Measurements from ENCODE around the gene FGFBP1. TPM values are rescaled to one million over a fixed set of nuclear protein-coding genes. Genes with fewer than 3 reads are reported as not detected.
A peak's percentile ranks its signal among the peaks of the same experiment; 100 is the strongest.

FGFBP1 gene
- total and polyA plus RNA-seq, 2 of the 4 experiments (the other 2 are of a cell fraction) = under 0.01 TPM; not detected in 1

DNA sequence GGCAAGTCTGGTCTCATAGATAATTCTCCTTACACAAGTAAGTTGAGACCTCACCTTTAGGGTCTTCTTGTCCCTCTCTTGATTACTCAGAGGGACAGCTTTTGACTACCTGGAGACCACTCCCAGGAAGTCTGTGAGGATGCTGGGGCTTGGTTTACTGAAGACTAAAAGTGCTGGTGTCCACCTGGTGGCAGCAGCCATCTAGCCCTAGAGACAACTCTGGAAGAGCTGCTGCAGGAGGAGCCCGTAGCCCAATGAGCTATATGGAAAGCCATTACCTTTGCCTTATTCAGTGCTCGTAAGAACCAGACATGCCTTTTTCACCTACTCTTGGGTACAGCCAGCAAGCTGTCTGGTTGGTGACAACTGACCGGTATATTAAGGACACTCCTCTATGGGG lies 17.1 kb upstream of the FGFBP1 start:
- POLR2A ChIA-PET (ENCODE audit: unreplicated experiment) = interaction anchor here (0.9 kb wide), 1 partner anchor 147 kb away, joined by 3 read pairs; no protein-coding TSS in a partner anchor
- in situ Hi-C loops (cut with MboI; ENCODE audit: low sequenced_read_pairs) = loop anchor here (5.0 kb wide), 2 partner anchors 68 to 148 kb away; no protein-coding TSS in a partner anchor

More for the DNA sequence above, 17.1 kb upstream of the FGFBP1 start:
- Histone ChIP-seq H3K9me3 (ENCODE audit: control insufficient read depth, insufficient read depth, low read length) (no peaks in the 10 kb centered on the region), H3K27ac (ENCODE audit: insufficient read depth, low read length) (no peak overlapping the region), H4K91ac (ENCODE audit: insufficient read depth, low read depth, low read length) (no peak overlapping the region), H3K4me1 (ENCODE audit: control insufficient read depth, insufficient read depth, low read length) (no peaks in the 10 kb centered on the region), H3K27me3 (ENCODE audit: control insufficient read depth, insufficient read depth, low read length) (peaks cover 9% of the 10 kb centered on the region), H3K9ac (ENCODE audit: low read depth, low read length) (no peak overlapping the region), H3K9me1 (ENCODE audit: insufficient read depth, low read length) (no peaks in the 10 kb centered on the region), H3K18ac (ENCODE audit: low read depth, low read length) (no peak overlapping the region), H4K5ac (ENCODE audit: low read depth, low read length) (no peak overlapping the region), H2AK9ac (replicated peaks; ENCODE audit: low read depth, low read length, poor library complexity) (no peak overlapping the region), H3K4ac (ENCODE audit: low read depth, low read length) (no peak overlapping the region), H2AFZ (replicated peaks; ENCODE audit: low read length, poor library complexity) (no peak overlapping the region), H3K36me3 (ENCODE audit: control insufficient read depth, insufficient read depth, low read length) (no peaks in the 10 kb centered on the region), H4K8ac (ENCODE audit: low read depth in 2 of 2, low read length in 2 of 2) (no peak overlapping the region), H3K79me1 (ENCODE audit: low read depth in 1 of 2, low read length in 2 of 2) (no peaks in the 10 kb centered on the region), H2AK5ac (ENCODE audit: low read depth, low read length) (no peak overlapping the region), H2BK120ac (ENCODE audit: low read depth, low read length) (no peak overlapping the region), H2BK20ac (ENCODE audit: low read depth, low read length) (no peak overlapping the region), H3K4me2 (ENCODE audit: low read depth, low read length) (no peak overlapping the region), H3K56ac (ENCODE audit: extremely low read depth, insufficient read depth, low read length) (no peak overlapping the region), H2BK5ac (ENCODE audit: low read depth, low read length, poor library complexity, severe bottlenecking) (no peak overlapping the region), H3K14ac (replicated peaks; ENCODE audit: low read depth, low read length) (no peak overlapping the region), H4K20me1 (ENCODE audit: insufficient read depth, low read length) (no peaks in the 10 kb centered on the region), H2BK15ac (ENCODE audit: low read depth, low read length) (no peak overlapping the region), H3K23ac (ENCODE audit: low read depth, low read length) (no peak overlapping the region), H3K4me3 (ENCODE audit: insufficient read depth, low read depth, low read length) (no peak overlapping the region)
- dilution Hi-C loops (cut with HindIII; ENCODE audit: low sequenced_read_pairs, unreplicated experiment) (no loop called here), intact Hi-C loops (cut with micrococcal nuclease) (loop anchor here (1.0 kb wide), 3 partner anchors 73 to 476 kb away; no protein-coding TSS in a partner anchor)
- TF ChIP-seq, protein P1, sequence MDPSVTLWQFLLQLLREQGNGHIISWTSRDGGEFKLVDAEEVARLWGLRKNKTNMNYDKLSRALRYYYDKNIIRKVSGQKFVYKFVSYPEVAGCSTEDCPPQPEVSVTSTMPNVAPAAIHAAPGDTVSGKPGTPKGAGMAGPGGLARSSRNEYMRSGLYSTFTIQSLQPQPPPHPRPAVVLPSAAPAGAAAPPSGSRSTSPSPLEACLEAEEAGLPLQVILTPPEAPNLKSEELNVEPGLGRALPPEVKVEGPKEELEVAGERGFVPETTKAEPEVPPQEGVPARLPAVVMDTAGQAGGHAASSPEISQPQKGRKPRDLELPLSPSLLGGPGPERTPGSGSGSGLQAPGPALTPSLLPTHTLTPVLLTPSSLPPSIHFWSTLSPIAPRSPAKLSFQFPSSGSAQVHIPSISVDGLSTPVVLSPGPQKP (IDR thresholded peaks at IDR 0.05; ENCODE audit: borderline replicate concordance, low read depth, low read length) = no peak
- TF ChIP-seq, protein P2, sequence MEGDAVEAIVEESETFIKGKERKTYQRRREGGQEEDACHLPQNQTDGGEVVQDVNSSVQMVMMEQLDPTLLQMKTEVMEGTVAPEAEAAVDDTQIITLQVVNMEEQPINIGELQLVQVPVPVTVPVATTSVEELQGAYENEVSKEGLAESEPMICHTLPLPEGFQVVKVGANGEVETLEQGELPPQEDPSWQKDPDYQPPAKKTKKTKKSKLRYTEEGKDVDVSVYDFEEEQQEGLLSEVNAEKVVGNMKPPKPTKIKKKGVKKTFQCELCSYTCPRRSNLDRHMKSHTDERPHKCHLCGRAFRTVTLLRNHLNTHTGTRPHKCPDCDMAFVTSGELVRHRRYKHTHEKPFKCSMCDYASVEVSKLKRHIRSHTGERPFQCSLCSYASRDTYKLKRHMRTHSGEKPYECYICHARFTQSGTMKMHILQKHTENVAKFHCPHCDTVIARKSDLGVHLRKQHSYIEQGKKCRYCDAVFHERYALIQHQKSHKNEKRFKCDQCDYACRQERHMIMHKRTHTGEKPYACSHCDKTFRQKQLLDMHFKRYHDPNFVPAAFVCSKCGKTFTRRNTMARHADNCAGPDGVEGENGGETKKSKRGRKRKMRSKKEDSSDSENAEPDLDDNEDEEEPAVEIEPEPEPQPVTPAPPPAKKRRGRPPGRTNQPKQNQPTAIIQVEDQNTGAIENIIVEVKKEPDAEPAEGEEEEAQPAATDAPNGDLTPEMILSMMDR (conservative IDR thresholded peaks at IDR 0.05; ENCODE audit: low read depth, low read length) = peak; percentile 36
- TF ChIP-seq SMC3 (IDR thresholded peaks at IDR 0.05; ENCODE audit: low read depth, low read length) (peak; percentile 36; the same call in 1 of the 2 replicates), FOS (IDR thresholded peaks at IDR 0.05; ENCODE audit: low read depth, low read length) (no peak), RAD21 (IDR thresholded peaks at IDR 0.05; ENCODE audit: low read length) (peak; percentile 42), CEBPB (IDR thresholded peaks at IDR 0.05; ENCODE audit: low read depth, low read length) (no peak), MAFK (IDR thresholded peaks at IDR 0.05; ENCODE audit: low read depth, low read length) (no peak)
- TF ChIP-seq, protein P3, sequence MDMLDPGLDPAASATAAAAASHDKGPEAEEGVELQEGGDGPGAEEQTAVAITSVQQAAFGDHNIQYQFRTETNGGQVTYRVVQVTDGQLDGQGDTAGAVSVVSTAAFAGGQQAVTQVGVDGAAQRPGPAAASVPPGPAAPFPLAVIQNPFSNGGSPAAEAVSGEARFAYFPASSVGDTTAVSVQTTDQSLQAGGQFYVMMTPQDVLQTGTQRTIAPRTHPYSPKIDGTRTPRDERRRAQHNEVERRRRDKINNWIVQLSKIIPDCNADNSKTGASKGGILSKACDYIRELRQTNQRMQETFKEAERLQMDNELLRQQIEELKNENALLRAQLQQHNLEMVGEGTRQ (IDR thresholded peaks at IDR 0.05; ENCODE audit: low read depth, low read length) = no peak
- peak; percentile 58 for ATAC-seq (ENCODE audit: low read depth)
- no TSS peak for BruUV-seq (replicated peaks)
- DNase-seq = peak; percentile 23
- 80% methylated on average over 2 of the region's 3 CpGs; no CpG with 5 or more reads in 1 of the 2 experiments for WGBS, 2 experiments (ENCODE audit: extremely low coverage in 2 of 2, insufficient read length in 1 of 2)
- CTCF ChIA-PET = interaction anchor here (0.6 to 2.2 kb wide), 12 partner anchors 19 to 478 kb away, joined by 3 to 67 read pairs (median 4); no protein-coding TSS in a partner anchor

All from IMR-90 (cell line).